Breast epithelium (tissue), 4 donors: ENCODE measurements around the gene TARBP1. TPM values are rescaled to one million over a fixed set of nuclear protein-coding genes. Genes with fewer than 3 reads are reported as not detected.

Source experiments
- DNase-seq, 2 donors: peaks; one replicate each; pipeline ENCODE4 v3.0.0-alpha.2; 2019; ENCODE audit warnings: low spot score in 2 of 2
- H3K27ac ChIP-seq, 2 donors: fragments of 200-600 bp; sonication (generic) in 1 of 2; one replicate each; pipeline ENCODE4 v1.5.1; 2016 to 2019; ENCODE audit warnings: mild to moderate bottlenecking in 1 of 2
- H3K27me3 ChIP-seq, 2 donors: fragments of 200-600 bp; sonication (generic) in 1 of 2; one replicate each; pipeline versions ENCODE4 v1.5.1 to v1.6.0; 2017 to 2019; ENCODE audit warnings: control low read depth in 1 of 2, mild to moderate bottlenecking in 1 of 2
- H3K36me3 ChIP-seq: fragments of 200-600 bp; one replicate; pipeline ENCODE4 v1.5.1; 2019
- H3K4me1 ChIP-seq, 2 donors: fragments of 200-600 bp; sonication (generic); one replicate each; pipeline ENCODE4 v1.5.1; 2016 to 2019; ENCODE audit warnings: control low read depth in 1 of 2
- H3K4me3 ChIP-seq, 3 donors: fragments of 200-600 bp; sonication (generic); 1 replicate in 2 of 3; 2 replicates in 1 of 3; pipeline ENCODE4 v1.5.1; 2016 to 2019; ENCODE audit warnings: mild to moderate bottlenecking in 3 of 3, moderate library complexity in 2 of 3
- H3K9me3 ChIP-seq, 2 donors: fragments of 200-600 bp; sonication (generic) in 1 of 2; one replicate each; pipeline ENCODE4 v1.5.1; 2016 to 2019; ENCODE audit warnings: control low read depth in 1 of 2
- CTCF ChIP-seq, 3 donors: fragments of 450-650 bp; IDR thresholded peaks; one replicate each; pipeline ENCODE4 v1.5.1; 2016 to 2017; ENCODE audit warnings: antibody characterized with exemption in 3 of 3, mild to moderate bottlenecking in 3 of 3, moderate library complexity in 3 of 3
- POLR2A ChIP-seq: fragments of 450-650 bp; IDR thresholded peaks from one replicate; pipeline ENCODE4 v1.6.1; 2016; ENCODE audit warnings: antibody characterized with exemption, mild to moderate bottlenecking, moderate library complexity
- POLR2AphosphoS5 ChIP-seq, 3 donors: sonication (generic); formaldehyde crosslinking; IDR thresholded peaks; one replicate each; pipeline ENCODE4 v1.6.1; 2017; ENCODE audit warnings: antibody characterized with exemption in 3 of 3
- intact Hi-C: fragments of 100-400 bp; cut with DNase I; formaldehyde crosslinking; loops from one replicate; pipeline ENCODE4 v1.15.1; 2023; ENCODE audit warnings: low total_unique reads
- total RNA-seq, 3 donors: library from RNA; depleted of rRNA; stranded (reverse); fragments of >200 nt; gene quantifications; one replicate each; pipeline ENCODE4 v1.1.0, GENCODE V29; 2016

Gene TARBP1
- total RNA-seq, 3 donors from 2014 or later, result 12.3 to 39.2 (median 32.1) TPM

- peaks cover 3 to 12% of the 10 kb centered on the region in 2 donors for H3K4me1 ChIP-seq
- no peaks in the 10 kb centered on the region for H3K27me3 ChIP-seq
- DNase-seq, result no peak
- H3K36me3 ChIP-seq, result no peaks in the 10 kb centered on the region
- intact Hi-C loops, result loop anchor here (5.0 kb wide), 1 partner anchor 584 kb away; no protein-coding TSS in a partner anchor
- no peaks in the 10 kb centered on the region for H3K9me3 ChIP-seq
- no peak overlapping the region for H3K4me3 ChIP-seq
- no peak for TF ChIP-seq CTCF (IDR thresholded peaks at IDR 0.05)
- no peak for TF ChIP-seq POLR2A
- TF ChIP-seq POLR2AphosphoS5 (IDR thresholded peaks at IDR 0.05), result no peak
- H3K27ac ChIP-seq, result peak overlapping the region; percentile 86 to 89
These were observed 19.6 kb upstream of the TARBP1 start for GRCh38 chr1:234498448-234499118.

GRCh38 chr1:234497589-234497988 is 18.6 kb upstream of the TARBP1 start:
- intact Hi-C loops, result loop anchor here (5.0 kb wide), 1 partner anchor 585 kb away; no protein-coding TSS in a partner anchor
- no peaks in the 10 kb centered on the region for H3K36me3 ChIP-seq
- H3K27me3 ChIP-seq, result no peaks in the 10 kb centered on the region
- no peaks in the 10 kb centered on the region for H3K9me3 ChIP-seq
- DNase-seq, result no peak
- H3K27ac ChIP-seq, result no peak overlapping the region
- no peak for TF ChIP-seq POLR2A
- no peak for TF ChIP-seq CTCF (IDR thresholded peaks at IDR 0.05)
- no peak for TF ChIP-seq POLR2AphosphoS5 (IDR thresholded peaks at IDR 0.05)
- H3K4me3 ChIP-seq, result no peak overlapping the region
- peaks cover 3 to 12% of the 10 kb centered on the region in 2 donors for H3K4me1 ChIP-seq

GRCh38 chr1:234495231-234495990 is 16.4 kb upstream of the TARBP1 start:
- intact Hi-C loops, result loop anchor here (5.0 kb wide), 1 partner anchor 587 kb away; no protein-coding TSS in a partner anchor
- no peak overlapping the region for H3K4me3 ChIP-seq
- no peak for TF ChIP-seq POLR2A
- TF ChIP-seq CTCF (IDR thresholded peaks at IDR 0.05), result no peak
- no peak for TF ChIP-seq POLR2AphosphoS5 (IDR thresholded peaks at IDR 0.05)
- H3K27me3 ChIP-seq, result no peaks in the 10 kb centered on the region
- no peak for DNase-seq
- H3K27ac ChIP-seq, result peak overlapping the region; percentile 65 to 73
- H3K36me3 ChIP-seq, result no peaks in the 10 kb centered on the region
- H3K9me3 ChIP-seq, result no peaks in the 10 kb centered on the region
- H3K4me1 ChIP-seq, result peaks cover 3 to 12% of the 10 kb centered on the region in 2 donors

- H3K36me3 ChIP-seq, result no peaks in the 10 kb centered on the region
- no peak for TF ChIP-seq CTCF (IDR thresholded peaks at IDR 0.05)
- TF ChIP-seq POLR2AphosphoS5 (IDR thresholded peaks at IDR 0.05), result no peak
- no peak for TF ChIP-seq POLR2A
- intact Hi-C loops, result no loop called here
- no peak overlapping the region for H3K27ac ChIP-seq
- H3K27me3 ChIP-seq, result no peaks in the 10 kb centered on the region
- H3K4me1 ChIP-seq, result peaks cover 3 to 4% of the 10 kb centered on the region in 2 donors
- H3K9me3 ChIP-seq, result no peaks in the 10 kb centered on the region
- no peak for DNase-seq
- H3K4me3 ChIP-seq, result no peak overlapping the region
These were observed 15.1 kb upstream of the TARBP1 start for GRCh38 chr1:234494049-234494448.
